HepG2 (cell line): Measurements from ENCODE around the gene BICRAL. TPM values are rescaled to one million over a fixed set of nuclear protein-coding genes. Genes with fewer than 3 reads are reported as not detected.

Experiments
- ATRX ChIP-seq: sonication (generic); formaldehyde crosslinking; IDR thresholded peaks from 2 replicates; pipeline ENCODE4 v1.4.0; 2020; ENCODE audit warnings: missing genetic modification reagents, borderline replicate concordance
- DZIP1 ChIP-seq: sonication (generic); formaldehyde crosslinking; IDR thresholded peaks from 2 replicates; pipeline ENCODE4 v1.5.0; 2020; ENCODE audit warnings: mild to moderate bottlenecking, missing genetic modification reagents
- FOXM1 ChIP-seq: sonication (generic); formaldehyde crosslinking; IDR thresholded peaks from 2 replicates; pipeline ENCODE4 v1.5.0; 2020; ENCODE audit warnings: missing genetic modification reagents
- HOMEZ ChIP-seq: IDR thresholded peaks from 2 replicates; pipeline ENCODE4 v1.6.1; 2016; ENCODE audit warnings: low read depth
- HOXA5 ChIP-seq: sonication (generic); formaldehyde crosslinking; IDR thresholded peaks from 2 replicates; pipeline ENCODE4 v1.4.0; 2020; ENCODE audit warnings: missing genetic modification reagents
- KAT8 ChIP-seq: IDR thresholded peaks from 2 replicates; pipeline ENCODE4 v1.6.1; 2016; ENCODE audit warnings: missing genetic modification reagents, missing compliant biosample characterization
- KMT2A ChIP-seq: sonication (generic); formaldehyde crosslinking; IDR thresholded peaks from 2 replicates; pipeline ENCODE4 v1.4.0; 2020; ENCODE audit warnings: missing genetic modification reagents
- MBNL3 ChIP-seq: fragments of 250-450 bp; sonication (Bioruptor Pico); conservative IDR thresholded peaks from 2 replicates; pipeline ENCODE4 v1.8.0; 2022; ENCODE audit warnings: mild to moderate bottlenecking, inconsistent platforms
- ONECUT2 ChIP-seq: sonication (generic); formaldehyde crosslinking; IDR thresholded peaks from 2 replicates; pipeline ENCODE4 v1.4.0; 2020; ENCODE audit warnings: missing genetic modification reagents
- RELA ChIP-seq: sonication (generic); formaldehyde crosslinking; IDR thresholded peaks from 2 replicates; pipeline ENCODE4 v1.4.0; 2020; ENCODE audit warnings: missing genetic modification reagents
- RORA ChIP-seq: sonication (generic); formaldehyde crosslinking; IDR thresholded peaks from 2 replicates; pipeline ENCODE4 v1.5.0; 2020; ENCODE audit warnings: mild to moderate bottlenecking, missing genetic modification reagents, moderate library complexity
- SP1 ChIP-seq, 2 experiments: fragments of 450-650 bp in 1 of 2; sonication (generic) in 1 of 2; formaldehyde crosslinking in 1 of 2; IDR thresholded peaks; 2 replicates each; pipeline versions ENCODE4 v1.4.0 to v1.6.1; 2016 to 2020; ENCODE audit warnings: missing genetic modification reagents in 1 of 2
- STAG1 ChIP-seq: sonication (generic); formaldehyde crosslinking; IDR thresholded peaks from 2 replicates; pipeline ENCODE4 v1.4.0; 2020; ENCODE audit warnings: missing genetic modification reagents
- STAT6 ChIP-seq: sonication (generic); formaldehyde crosslinking; IDR thresholded peaks from 2 replicates; pipeline ENCODE4 v1.4.0; 2020; ENCODE audit warnings: missing genetic modification reagents, mild to moderate bottlenecking, borderline replicate concordance
- SUZ12 ChIP-seq: fragments of 150-350 bp; IDR thresholded peaks from 2 replicates; pipeline ENCODE4 v1.6.1; 2014; ENCODE audit warnings: low read depth, low read length
- ZBTB49 ChIP-seq: sonication (generic); formaldehyde crosslinking; IDR thresholded peaks from 2 replicates; pipeline ENCODE4 v1.4.0; 2020; ENCODE audit warnings: missing genetic modification reagents, borderline replicate concordance
- ZFP37 ChIP-seq: sonication (generic); formaldehyde crosslinking; IDR thresholded peaks from 2 replicates; pipeline ENCODE4 v1.4.0; 2020; ENCODE audit warnings: missing genetic modification reagents, borderline replicate concordance
- ZFX ChIP-seq: sonication (generic); formaldehyde crosslinking; IDR thresholded peaks from 2 replicates; pipeline ENCODE4 v1.4.0; 2020; ENCODE audit warnings: mild to moderate bottlenecking, low read depth, missing genetic modification reagents, moderate library complexity
- ZNF143 ChIP-seq: sonication (generic); formaldehyde crosslinking; IDR thresholded peaks from 2 replicates; pipeline ENCODE4 v1.4.0; 2020; ENCODE audit warnings: missing genetic modification reagents
- ZNF256 ChIP-seq: sonication (generic); formaldehyde crosslinking; conservative IDR thresholded peaks from 2 replicates; pipeline ENCODE4 v1.4.0; 2020; ENCODE audit warnings: missing genetic modification reagents
- ZNF460 ChIP-seq: sonication (generic); formaldehyde crosslinking; IDR thresholded peaks from 2 replicates; pipeline ENCODE4 v1.5.1; 2020; ENCODE audit warnings: missing genetic modification reagents, mild to moderate bottlenecking, borderline replicate concordance
- polyA plus RNA-seq, 8 experiments: library from polyadenylated mRNA; depleted of rRNA in 3 of 8; stranded (reverse) in 7 of 8; unstranded in 1 of 8; fragments of >200 nt; fragmentation: Illumina TruSeq in 4 of 8; extraction: Trizol in 4 of 8; gene quantifications; 2 replicates each; pipeline versions ENCODE4 v1.2.1 to v1.2.3, GENCODE V29; 2011 to 2016; ENCODE audit warnings: low read depth in 4 of 8, missing spikeins in 1 of 8, mixed read lengths in 1 of 8; ENCODE audit not compliant: insufficient read depth in 1 of 8
- total RNA-seq, 5 experiments: library from RNA; depleted of rRNA; stranded (reverse); fragments of >200 nt; fragmentation: Illumina TruSeq; extraction: Trizol; gene quantifications; 2 replicates each; pipeline ENCODE4 v1.2.3, GENCODE V29; 2016; ENCODE audit warnings: low read depth in 1 of 5

The BICRAL gene
- total and polyA plus RNA-seq, 2 of the 13 experiments (the other 11 are each of a cell fraction or from before 2014, with no cell fraction given): 5.0 to 13.5 TPM

- no peak for TF ChIP-seq SP1 (IDR thresholded peaks at IDR 0.05)
- no peak for TF ChIP-seq SP1 (CRISPR knock-in tag; IDR thresholded peaks at IDR 0.05)
- TF ChIP-seq HOMEZ (CRISPR knock-in tag): no peak
- no peak for TF ChIP-seq KAT8
- TF ChIP-seq FOXM1 (CRISPR knock-in tag): no peak
- TF ChIP-seq ZFX (CRISPR knock-in tag): peak; percentile 21
- TF ChIP-seq RORA (CRISPR knock-in tag): no peak
- TF ChIP-seq HOXA5 (CRISPR knock-in tag): no peak
- no peak for TF ChIP-seq MBNL3 (CRISPR knock-in tag)
- 0 out of 2 replicates have a peak, but pooled peaks have one; percentile 9 for TF ChIP-seq STAG1
- TF ChIP-seq ZNF143 (CRISPR knock-in tag): no peak
- no peak for TF ChIP-seq ZBTB49 (CRISPR knock-in tag)
- TF ChIP-seq ATRX (CRISPR knock-in tag): no peak
- TF ChIP-seq SUZ12: no peak
- TF ChIP-seq ZNF460 (CRISPR knock-in tag): no peak
- TF ChIP-seq ZFP37 (CRISPR knock-in tag): no peak
- TF ChIP-seq KMT2A (CRISPR knock-in tag): 0 out of 2 replicates have a peak, but pooled peaks have one; percentile 38
- no peak for TF ChIP-seq STAT6 (CRISPR knock-in tag)
- no peak for TF ChIP-seq ONECUT2 (CRISPR knock-in tag)
- TF ChIP-seq ZNF256: no peak
- TF ChIP-seq RELA (CRISPR knock-in tag): no peak
- TF ChIP-seq DZIP1 (CRISPR knock-in tag): no peak
Measured at GRCh38 chr6:42911171-42912021, 129.5 kb downstream of the BICRAL start (continued).
